ENCODE data around the gene KAT7.

Gene KAT7

GRCh38 chr17:49809056-49809455 is 20.6 kb downstream of the KAT7 start:
- no peak for DNase-seq (ENCODE audit: low read depth)

- DNase-seq (ENCODE audit: low read depth), result no peak
Measured at GRCh38 chr17:49814781-49815529, 26.5 kb downstream of the KAT7 start.

GRCh38 chr17:49815761-49816281 is 27.3 kb downstream of the KAT7 start:
- no peak for DNase-seq (ENCODE audit: low read depth)

GRCh38 chr17:49817993-49818392 is 29.5 kb downstream of the KAT7 start:
- DNase-seq (ENCODE audit: low read depth), result no peak

GRCh38 chr17:49819138-49819537 is 30.7 kb downstream of the KAT7 start:
- DNase-seq (ENCODE audit: low read depth), result no peak

- DNase-seq (ENCODE audit: low read depth), result no peak
Measured at GRCh38 chr17:49819651-49820050, 31.2 kb downstream of the KAT7 start.

- DNase-seq (ENCODE audit: low read depth), result no peak
Measured at GRCh38 chr17:49820773-49821172, 32.3 kb downstream of the KAT7 start.

GRCh38 chr17:49821466-49821865 is 33.0 kb downstream of the KAT7 start:
- DNase-seq (ENCODE audit: low read depth), result no peak

GRCh38 chr17:49821916-49822315 is 33.4 kb downstream of the KAT7 start:
- DNase-seq (ENCODE audit: low read depth), result no peak

GRCh38 chr17:49822829-49823228 is 34.3 kb downstream of the KAT7 start:
- peak; percentile 62 for DNase-seq (ENCODE audit: low read depth)

GRCh38 chr17:49823614-49824013 is 35.1 kb downstream of the KAT7 start:
- no peak for DNase-seq (ENCODE audit: low read depth)

GRCh38 chr17:49825645-49826044 is 37.2 kb downstream of the KAT7 start:
- no peak for DNase-seq (ENCODE audit: low read depth)

- DNase-seq (ENCODE audit: low read depth), result peak; percentile 61
Measured at GRCh38 chr17:49828325-49828724, 39.8 kb downstream of the KAT7 start.

GRCh38 chr17:49829026-49829425 is 40.5 kb downstream of the KAT7 start:
- no peak for DNase-seq (ENCODE audit: low read depth)

GRCh38 chr17:49830605-49831004 is 42.1 kb downstream of the KAT7 start:
- no peak for DNase-seq (ENCODE audit: low read depth)

- no peak for DNase-seq (ENCODE audit: low read depth)
Measured at GRCh38 chr17:49832840-49833599, 44.5 kb downstream of the KAT7 start.

- DNase-seq (ENCODE audit: low read depth), result no peak
Measured at GRCh38 chr17:49834118-49834743, 45.8 kb downstream of the KAT7 start.

GRCh38 chr17:49835472-49835871 is 47.0 kb downstream of the KAT7 start:
- DNase-seq (ENCODE audit: low read depth), result no peak

- DNase-seq (ENCODE audit: low read depth), result no peak
Measured at GRCh38 chr17:49836111-49837030, 47.9 kb downstream of the KAT7 start.

GRCh38 chr17:49839455-49839854 is 51.0 kb downstream of the KAT7 start:
- no peak for DNase-seq (ENCODE audit: low read depth)

GRCh38 chr17:49841548-49841947 is 53.1 kb downstream of the KAT7 start:
- no peak for DNase-seq (ENCODE audit: low read depth)

- DNase-seq (ENCODE audit: low read depth), result no peak
Measured at GRCh38 chr17:49842371-49842770, 53.9 kb downstream of the KAT7 start.

Data from stromal cell of bone marrow (primary cell).